ENCODE results near the gene TAF3. TPM values are rescaled to one million over a fixed set of nuclear protein-coding genes. Genes with fewer than 3 reads are reported as not detected.

Gene TAF3
- total RNA-seq, 1 donor from 2014 or later, result 4.8 TPM

GRCh38 chr10:7901256-7901655, 83.0 kb downstream of the TAF3 start:
- Histone ChIP-seq H3K36me3 (ENCODE audit: control insufficient read depth, insufficient read depth, low read length) (no peaks in the 10 kb centered on the region), H3K27me3 (ENCODE audit: control insufficient read depth, insufficient read depth, low read length) (no peaks in the 10 kb centered on the region), H3K4me3 (ENCODE audit: low read depth, low read length) (no peak overlapping the region)
- TF ChIP-seq CTCF (IDR thresholded peaks at IDR 0.05; ENCODE audit: insufficient read depth, low read length, poor library complexity, severe bottlenecking), result no peak
- no peak for DNase-seq (ENCODE audit: low read depth)

GRCh38 chr10:7902413-7902812, 84.1 kb downstream of the TAF3 start:
- TF ChIP-seq CTCF (IDR thresholded peaks at IDR 0.05; ENCODE audit: insufficient read depth, low read length, poor library complexity, severe bottlenecking), result no peak
- no peaks in the 10 kb centered on the region for H3K27me3 ChIP-seq (ENCODE audit: control insufficient read depth, insufficient read depth, low read length)
- DNase-seq (ENCODE audit: low read depth), result no peak
- H3K36me3 ChIP-seq (ENCODE audit: control insufficient read depth, insufficient read depth, low read length), result no peaks in the 10 kb centered on the region
- no peak overlapping the region for H3K4me3 ChIP-seq (ENCODE audit: low read depth, low read length)

DNA sequence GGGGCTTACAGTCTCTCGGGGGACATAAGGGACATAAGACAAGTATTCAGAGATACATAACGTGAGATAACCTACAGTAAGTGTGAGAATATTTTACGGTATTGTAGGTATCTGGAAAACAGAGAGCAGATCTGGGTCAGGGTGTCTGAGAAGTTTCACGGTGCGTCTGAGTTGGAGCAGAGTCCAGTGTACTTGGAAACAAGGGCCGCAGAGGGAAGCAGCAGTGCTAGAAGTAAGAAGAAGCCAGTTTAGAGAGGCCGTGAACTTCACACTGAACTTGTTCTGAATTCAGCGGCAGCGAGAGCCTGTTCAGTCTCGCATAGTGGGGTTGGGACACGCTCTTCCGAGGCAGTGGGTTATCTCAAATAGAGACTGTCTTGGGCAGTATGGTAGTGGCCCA, 85.5 kb downstream of the TAF3 start:
- no peak for DNase-seq (ENCODE audit: low read depth)
- Histone ChIP-seq H3K36me3 (ENCODE audit: control insufficient read depth, insufficient read depth, low read length) (no peaks in the 10 kb centered on the region), H3K27me3 (ENCODE audit: control insufficient read depth, insufficient read depth, low read length) (no peaks in the 10 kb centered on the region), H3K4me3 (ENCODE audit: low read depth, low read length) (no peak overlapping the region)
- no peak for TF ChIP-seq CTCF (IDR thresholded peaks at IDR 0.05; ENCODE audit: insufficient read depth, low read length, poor library complexity, severe bottlenecking)

DNA sequence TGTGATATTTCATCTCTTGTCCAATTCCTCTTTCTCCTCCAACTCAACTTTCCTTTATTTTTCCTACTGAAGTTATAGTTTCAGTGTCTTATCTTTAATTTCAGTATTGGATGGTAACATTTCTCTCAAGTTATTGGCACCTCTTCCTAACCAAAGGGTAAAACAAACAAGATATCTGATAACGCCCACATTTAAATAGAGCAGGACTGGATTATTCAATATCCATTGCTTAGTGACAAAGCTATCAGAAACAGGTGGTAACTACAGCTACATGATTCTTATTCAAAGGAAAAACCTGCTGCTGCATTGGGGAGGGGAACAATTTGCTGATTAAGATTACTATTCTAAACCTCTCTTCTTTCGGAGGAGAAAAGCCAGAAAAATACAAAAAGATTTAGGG, 87.8 kb downstream of the TAF3 start:
- Histone ChIP-seq H3K27me3 (ENCODE audit: control insufficient read depth, insufficient read depth, low read length) (no peaks in the 10 kb centered on the region), H3K4me3 (ENCODE audit: low read depth, low read length) (no peak overlapping the region), H3K36me3 (ENCODE audit: control insufficient read depth, insufficient read depth, low read length) (no peaks in the 10 kb centered on the region)
- no peak for TF ChIP-seq CTCF (IDR thresholded peaks at IDR 0.05; ENCODE audit: insufficient read depth, low read length, poor library complexity, severe bottlenecking)
- DNase-seq (ENCODE audit: low read depth), result no peak

- Histone ChIP-seq H3K4me3 (ENCODE audit: low read depth, low read length) (no peak overlapping the region), H3K36me3 (ENCODE audit: control insufficient read depth, insufficient read depth, low read length) (no peaks in the 10 kb centered on the region), H3K27me3 (ENCODE audit: control insufficient read depth, insufficient read depth, low read length) (no peaks in the 10 kb centered on the region)
- no peak for TF ChIP-seq CTCF (IDR thresholded peaks at IDR 0.05; ENCODE audit: insufficient read depth, low read length, poor library complexity, severe bottlenecking)
- DNase-seq (ENCODE audit: low read depth), result no peak
These were observed 90.4 kb downstream of the TAF3 start for GRCh38 chr10:7908541-7909210.
